CD4-positive, CD25-positive, alpha-beta regulatory T cell (primary cell): ENCODE data around the gene KLHL9. TPM values are rescaled to one million over a fixed set of nuclear protein-coding genes. Genes with fewer than 3 reads are reported as not detected.

Source experiments
- ATAC-seq, 2 donors: fragments of 150-1000 bp; cut with Tn5 transposase; one replicate each; pipeline ENCODE4 v1.10.0; 2021; ENCODE audit warnings: low read depth in 2 of 2, moderate number of reproducible peaks in 2 of 2, moderate library complexity in 1 of 2
- DNase-seq, 3 donors: peaks; one replicate each; pipeline versions ENCODE4 v3.0.0 to v3.0.0-alpha.2; 2012 to 2022; ENCODE audit warnings: mixed read lengths in 1 of 3
- H3K27ac ChIP-seq: one replicate; pipeline ENCODE4 v1.7.0; 2013; ENCODE audit warnings: mild to moderate bottlenecking, low read length; ENCODE audit not compliant: insufficient read depth, poor library complexity, severe bottlenecking
- H3K27me3 ChIP-seq: one replicate; pipeline ENCODE4 v1.7.0; 2013; ENCODE audit warnings: low read length; ENCODE audit not compliant: control insufficient read depth, insufficient read depth
- H3K36me3 ChIP-seq: one replicate; pipeline ENCODE4 v1.7.0; 2013; ENCODE audit warnings: mild to moderate bottlenecking, low read length, moderate library complexity; ENCODE audit not compliant: control insufficient read depth, insufficient read depth
- H3K4me1 ChIP-seq: 2 replicates; pipeline ENCODE4 v1.7.0; 2013; ENCODE audit warnings: mild to moderate bottlenecking, low read length; ENCODE audit not compliant: insufficient read depth, control insufficient read depth, poor library complexity, severe bottlenecking
- H3K4me3 ChIP-seq: one replicate; pipeline ENCODE4 v1.7.0; 2013; ENCODE audit warnings: low read depth, mild to moderate bottlenecking, low read length, moderate library complexity
- H3K9me3 ChIP-seq, 2 experiments: 1 replicate in 1 of 2; 2 replicates in 1 of 2; pipeline ENCODE4 v1.7.0; 2013; ENCODE audit warnings: low read length in 2 of 2, mild to moderate bottlenecking in 1 of 2, moderate library complexity in 1 of 2; ENCODE audit not compliant: control insufficient read depth in 2 of 2
- H3K27ac Mint-ChIP-seq, 3 donors: one replicate each; pipeline ENCODE4 v1.8.0; 2020 to 2022; ENCODE audit warnings: mild to moderate bottlenecking in 3 of 3, mixed read lengths in 3 of 3, moderate library complexity in 2 of 3
- H3K27me3 Mint-ChIP-seq: one replicate; pipeline ENCODE4 v1.8.0; 2022; ENCODE audit warnings: mild to moderate bottlenecking, mixed read lengths
- H3K36me3 Mint-ChIP-seq: one replicate; pipeline ENCODE4 v1.8.0; 2020; ENCODE audit warnings: mixed read lengths
- H3K4me1 Mint-ChIP-seq, 4 donors: one replicate each; pipeline ENCODE4 v1.8.0; 2020 to 2022; ENCODE audit warnings: mixed read lengths in 4 of 4, mild to moderate bottlenecking in 1 of 4
- H3K4me3 Mint-ChIP-seq, 4 donors: one replicate each; pipeline ENCODE4 v1.8.0; 2020 to 2022; ENCODE audit warnings: mild to moderate bottlenecking in 4 of 4, mixed read lengths in 4 of 4, moderate library complexity in 3 of 4
- H3K9me3 Mint-ChIP-seq, 7 donors: one replicate each; pipeline ENCODE4 v1.8.0; 2020 to 2022; ENCODE audit warnings: mixed read lengths in 7 of 7, mild to moderate bottlenecking in 3 of 7, moderate library complexity in 2 of 7
- polyA plus RNA-seq, 4 donors: library from polyadenylated mRNA; unstranded; fragments of 300-500 nt; fragmentation: Illumina TruSeq; gene quantifications; one replicate each; pipeline ENCODE4 v1.2.3, GENCODE V29; 2021
- total RNA-seq: library from RNA; stranded (reverse); gene quantifications from one replicate; pipeline ENCODE4 v1.2.3, GENCODE V29; 2022

Gene KLHL9
- total and polyA plus RNA-seq, 5 donors from 2014 or later: 9.5 to 19.2 (median 13.4) TPM

DNA sequence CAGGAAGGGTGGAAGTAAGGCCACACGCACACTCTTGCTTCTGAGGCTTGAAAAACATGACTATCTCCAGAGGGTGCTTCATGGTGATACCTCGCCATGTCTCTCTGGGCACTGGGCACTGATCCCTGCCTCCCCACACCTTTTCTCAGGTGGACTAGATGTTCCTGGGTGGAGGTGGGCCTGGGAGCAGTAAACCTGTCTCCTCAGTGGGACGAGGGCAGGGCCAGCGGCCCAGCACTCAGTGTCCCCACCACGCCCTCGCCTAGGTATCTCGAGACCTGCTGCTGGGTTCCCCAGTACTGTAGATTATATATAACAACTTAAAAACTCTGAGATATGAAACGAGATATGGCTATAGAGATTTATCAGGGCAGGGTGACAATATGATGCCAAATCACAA lies 27.1 kb upstream of the KLHL9 start:
- no peak for ATAC-seq
- peaks cover 13% of the 10 kb centered on the region for H3K27me3 ChIP-seq

GRCh38 chr9:21357479-21358460 lies 22.6 kb upstream of the KLHL9 start:
- H3K36me3 ChIP-seq: no peaks in the 10 kb centered on the region
- Mint-ChIP-seq H3K9me3 (peaks cover 0 to 4% (median 2%) of the 10 kb centered on the region in 7 donors), H3K4me3 (peak overlapping the region; percentile 13 to 69 (median 60)), H3K36me3 (no peaks in the 10 kb centered on the region), H3K4me1 (peaks cover 14 to 20% (median 18%) of the 10 kb centered on the region in 4 donors), H3K27me3 (peaks cover 50% of the 10 kb centered on the region), H3K27ac (peak overlapping the region; percentile 60 to 91 (median 81))
- peak in 2 of 3 donors; percentile 24 to 73 for DNase-seq
- peak; percentile 56 to 58 for ATAC-seq
- H3K9me3 ChIP-seq: no peaks in the 10 kb centered on the region
- no peak overlapping the region for H3K27ac ChIP-seq
- H3K27me3 ChIP-seq: peaks cover 14% of the 10 kb centered on the region
- peak overlapping the region; percentile 73 for H3K4me3 ChIP-seq
- peaks cover 11% of the 10 kb centered on the region for H3K4me1 ChIP-seq

More for the DNA sequence above, 27.1 kb upstream of the KLHL9 start:
- Mint-ChIP-seq H3K36me3 (no peaks in the 10 kb centered on the region), H3K27ac (no peak overlapping the region), H3K27me3 (peaks cover 53% of the 10 kb centered on the region), H3K4me1 (peaks cover 11 to 16% (median 15%) of the 10 kb centered on the region in 4 donors), H3K9me3 (peaks cover 0 to 1% (median 0%) of the 10 kb centered on the region in 7 donors), H3K4me3 (no peak overlapping the region)
- Histone ChIP-seq H3K4me3 (no peak overlapping the region), H3K27ac (no peak overlapping the region), H3K4me1 (peaks cover 11% of the 10 kb centered on the region), H3K36me3 (no peaks in the 10 kb centered on the region), H3K9me3 (no peaks in the 10 kb centered on the region)
- DNase-seq: no peak

DNA sequence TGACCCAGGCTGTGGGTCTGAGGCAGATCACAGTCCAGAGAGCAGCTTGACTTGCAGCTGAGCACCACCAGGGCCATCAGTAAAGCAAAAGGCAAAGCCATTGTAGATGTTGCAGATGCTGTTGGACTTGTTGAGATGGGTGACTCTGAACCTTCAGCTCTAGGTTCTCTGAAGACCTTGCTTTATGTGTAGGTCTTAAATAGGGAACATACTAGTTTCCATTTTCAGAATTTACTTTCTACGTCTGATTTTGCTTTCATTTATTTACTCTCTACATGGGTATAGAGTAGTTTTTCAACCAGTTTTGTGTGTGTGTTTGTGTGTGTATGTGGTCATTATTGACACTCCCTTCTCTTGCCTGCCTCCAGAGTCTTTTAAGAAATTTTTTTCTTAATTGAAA lies 15.6 kb upstream of the KLHL9 start, which contains the start of gene IFNA6:
Gene IFNA6 (minus strand): TSS at position 101 of the 400 bp plus-strand sequence. CDS start 0 bp downstream, at position 101.
- ATAC-seq (no peak), DNase-seq (no peak)
- Mint-ChIP-seq H3K27ac (no peak within 1 kb of the TSS), H3K27me3 (peaks cover 43% of the 10 kb centered on the region), H3K4me1 (no peaks in the 10 kb centered on the region), H3K4me3 (no peak within 1 kb of the TSS), H3K9me3 (peaks cover 0 to 4% (median 2%) of the 10 kb centered on the region in 7 donors), H3K36me3 (no peaks in the 10 kb centered on the region)
- H3K27me3 ChIP-seq: peaks cover 46% of the 10 kb centered on the region
- no peak within 1 kb of the TSS for H3K27ac ChIP-seq
- no peak within 1 kb of the TSS for H3K4me3 ChIP-seq
- no peaks in the 10 kb centered on the region for H3K4me1 ChIP-seq
- H3K9me3 ChIP-seq: no peaks in the 10 kb centered on the region
- H3K36me3 ChIP-seq: no peaks in the 10 kb centered on the region

- Histone ChIP-seq H3K9me3 (peaks cover 0 to 5% of the 10 kb centered on the region in 2 experiments), H3K27me3 (peaks cover 47% of the 10 kb centered on the region), H3K27ac (no peak overlapping the region), H3K4me1 (no peaks in the 10 kb centered on the region), H3K4me3 (no peak overlapping the region), H3K36me3 (no peaks in the 10 kb centered on the region)
- peaks cover 49% of the 10 kb centered on the region for H3K27me3 Mint-ChIP-seq
- peaks cover 0 to 7% (median under 1%) of the 10 kb centered on the region in 7 donors for H3K9me3 Mint-ChIP-seq
- no peaks in the 10 kb centered on the region for H3K4me1 Mint-ChIP-seq
- H3K27ac Mint-ChIP-seq: no peak overlapping the region
- DNase-seq (no peak), ATAC-seq (no peak)
- no peaks in the 10 kb centered on the region for H3K36me3 Mint-ChIP-seq
- H3K4me3 Mint-ChIP-seq: no peak overlapping the region
Measured at GRCh38 chr9:21348430-21348970, 13.3 kb upstream of the KLHL9 start.

GRCh38 chr9:21340735-21341134 lies 5.5 kb upstream of the KLHL9 start:
- H3K4me3 Mint-ChIP-seq: no peak overlapping the region
- peaks cover 0 to 10% (median 6%) of the 10 kb centered on the region in 4 donors for H3K4me1 Mint-ChIP-seq
- Histone ChIP-seq H3K4me1 (no peaks in the 10 kb centered on the region), H3K27me3 (peaks cover 18% of the 10 kb centered on the region), H3K36me3 (no peaks in the 10 kb centered on the region), H3K27ac (no peak overlapping the region), H3K4me3 (no peak overlapping the region), H3K9me3 (peaks cover 0 to 5% of the 10 kb centered on the region in 2 experiments)
- H3K27ac Mint-ChIP-seq: no peak overlapping the region
- H3K9me3 Mint-ChIP-seq: peaks cover 0 to 6% (median 1%) of the 10 kb centered on the region in 7 donors
- ATAC-seq (no peak), DNase-seq (no peak)
- H3K27me3 Mint-ChIP-seq: peaks cover 56% of the 10 kb centered on the region
- H3K36me3 Mint-ChIP-seq: no peaks in the 10 kb centered on the region

GRCh38 chr9:21336457-21336856 lies 1.3 kb upstream of the KLHL9 start:
- DNase-seq (no peak), ATAC-seq (no peak)
- H3K27me3 Mint-ChIP-seq: peaks cover 25% of the 10 kb centered on the region
- no peaks in the 10 kb centered on the region for H3K9me3 Mint-ChIP-seq
- H3K36me3 ChIP-seq: peaks cover 9% of the 10 kb centered on the region
- peak overlapping the region in 2 of 3 donors; percentile 37 to 97 for H3K27ac Mint-ChIP-seq
- H3K36me3 Mint-ChIP-seq: peaks cover 17% of the 10 kb centered on the region
- H3K4me3 ChIP-seq: no peak overlapping the region
- peaks cover 11% of the 10 kb centered on the region for H3K27me3 ChIP-seq
- H3K4me1 Mint-ChIP-seq: peaks cover 27 to 47% (median 35%) of the 10 kb centered on the region in 4 donors
- no peaks in the 10 kb centered on the region for H3K9me3 ChIP-seq
- no peak overlapping the region for H3K27ac ChIP-seq
- peaks cover 28% of the 10 kb centered on the region for H3K4me1 ChIP-seq
- peak overlapping the region; percentile 82 to 99 (median 96) for H3K4me3 Mint-ChIP-seq

DNA sequence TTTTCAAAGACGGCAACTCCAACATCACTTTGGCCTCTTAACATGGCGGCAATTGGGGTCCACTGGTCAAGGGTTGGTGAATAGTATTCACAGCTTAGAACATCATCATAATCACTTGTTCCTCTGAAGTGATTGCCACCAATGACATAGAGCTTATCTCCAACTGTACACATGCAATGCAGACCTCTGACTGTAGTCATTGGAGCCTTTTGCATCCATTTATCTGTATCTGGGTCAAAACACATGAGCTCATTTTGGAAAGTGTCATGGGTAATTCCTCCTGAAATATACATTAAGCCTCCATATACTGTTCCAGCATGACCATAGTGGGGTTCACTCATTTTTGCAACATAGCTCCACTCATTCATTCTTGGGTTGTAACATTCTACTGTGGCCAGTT lies 2.0 kb downstream of the KLHL9 start:
- Histone ChIP-seq H3K9me3 (no peaks in the 10 kb centered on the region), H3K27me3 (no peaks in the 10 kb centered on the region), H3K36me3 (peaks cover 21% of the 10 kb centered on the region), H3K4me1 (peaks cover 58% of the 10 kb centered on the region), H3K4me3 (peak overlapping the region; percentile 98), H3K27ac (no peak overlapping the region)
- no peak for DNase-seq
- peaks cover 17% of the 10 kb centered on the region for H3K36me3 Mint-ChIP-seq
- H3K27ac Mint-ChIP-seq: peak overlapping the region in 2 of 3 donors; percentile 10 to 93
- peaks cover 33 to 75% (median 57%) of the 10 kb centered on the region in 4 donors for H3K4me1 Mint-ChIP-seq
- no peaks in the 10 kb centered on the region for H3K9me3 Mint-ChIP-seq
- ATAC-seq: no peak
- H3K27me3 Mint-ChIP-seq: peaks cover 13% of the 10 kb centered on the region
- peak overlapping the region; percentile 94 to 99 (median 96) for H3K4me3 Mint-ChIP-seq
